RWPE2 (cell line): ENCODE measurements around the gene CYP39A1.

Experiments
- ATAC-seq: fragments of 200-7000 bp; cut with Tn5 transposase; 3 replicates; pipeline ENCODE4 v1.9.1; 2021; ENCODE audit warnings: low read depth
- DNase-seq: peaks from one replicate; pipeline ENCODE4 v3.0.0-alpha.2; 2020; ENCODE audit warnings: low spot score
- H3K27ac ChIP-seq: fragments of 450-650 bp; 2 replicates; pipeline ENCODE4 v1.5.1; 2017; ENCODE audit warnings: mild to moderate bottlenecking; ENCODE audit not compliant: poor library complexity, severe bottlenecking
- H3K27me3 ChIP-seq: fragments of 250-450 bp; sonication (Bioruptor Pico); 2 replicates; pipeline ENCODE4 v1.5.1; 2021; ENCODE audit warnings: mild to moderate bottlenecking, moderate library complexity; ENCODE audit not compliant: insufficient read depth, poor library complexity, severe bottlenecking
- H3K36me3 ChIP-seq: fragments of 250-450 bp; sonication (Bioruptor Pico); 2 replicates; pipeline ENCODE4 v1.5.1; 2020; ENCODE audit warnings: low read depth, mild to moderate bottlenecking, moderate library complexity
- H3K4me1 ChIP-seq: fragments of 250-450 bp; sonication (Bioruptor Pico); 2 replicates; pipeline ENCODE4 v1.5.1; 2021; ENCODE audit warnings: mild to moderate bottlenecking, moderate library complexity; ENCODE audit not compliant: insufficient read depth, poor library complexity, severe bottlenecking
- H3K4me3 ChIP-seq: fragments of 250-450 bp; sonication (Bioruptor Pico); 2 replicates; pipeline ENCODE4 v1.5.1; 2021; ENCODE audit warnings: mild to moderate bottlenecking, moderate library complexity; ENCODE audit not compliant: severe bottlenecking
- H3K9me3 ChIP-seq: fragments of 250-450 bp; sonication (Bioruptor Pico); 2 replicates; pipeline ENCODE4 v1.5.1; 2021; ENCODE audit warnings: mild to moderate bottlenecking, moderate library complexity; ENCODE audit not compliant: severe bottlenecking
- CTCF ChIP-seq: fragments of 450-650 bp; IDR thresholded peaks from one replicate; pipeline ENCODE4 v1.5.1; 2017; ENCODE audit warnings: mild to moderate bottlenecking, moderate library complexity; ENCODE audit not compliant: poor library complexity, severe bottlenecking

CYP39A1 gene

GRCh38 chr6:46629691-46630090 lies 22.9 kb downstream of the CYP39A1 start:
- Histone ChIP-seq H3K36me3 (no peaks in the 10 kb centered on the region), H3K9me3 (no peaks in the 10 kb centered on the region), H3K27ac (no peak overlapping the region), H3K27me3 (no peaks in the 10 kb centered on the region), H3K4me1 (peaks cover 3% of the 10 kb centered on the region), H3K4me3 (no peak overlapping the region)
- ATAC-seq (no peak), DNase-seq (no peak)
- TF ChIP-seq CTCF: no peak

GRCh38 chr6:46628976-46629375 lies 23.6 kb downstream of the CYP39A1 start:
- Histone ChIP-seq H3K27ac (no peak overlapping the region), H3K27me3 (no peaks in the 10 kb centered on the region), H3K9me3 (no peaks in the 10 kb centered on the region), H3K4me3 (no peak overlapping the region), H3K4me1 (peaks cover 3% of the 10 kb centered on the region), H3K36me3 (no peaks in the 10 kb centered on the region)
- DNase-seq: no peak
- ATAC-seq: no peak
- no peak for TF ChIP-seq CTCF

GRCh38 chr6:46628498-46628897 lies 24.1 kb downstream of the CYP39A1 start:
- Histone ChIP-seq H3K36me3 (no peaks in the 10 kb centered on the region), H3K9me3 (no peaks in the 10 kb centered on the region), H3K4me3 (no peak overlapping the region), H3K27ac (no peak overlapping the region), H3K4me1 (peaks cover 3% of the 10 kb centered on the region), H3K27me3 (no peaks in the 10 kb centered on the region)
- ATAC-seq: no peak
- DNase-seq: no peak
- TF ChIP-seq CTCF: no peak

- no peaks in the 10 kb centered on the region for H3K9me3 ChIP-seq
- ATAC-seq (no peak), DNase-seq (no peak)
- TF ChIP-seq CTCF: no peak
- peaks cover 3% of the 10 kb centered on the region for H3K4me1 ChIP-seq
- no peaks in the 10 kb centered on the region for H3K36me3 ChIP-seq
- H3K27me3 ChIP-seq: no peaks in the 10 kb centered on the region
- H3K4me3 ChIP-seq: no peak overlapping the region
- no peak overlapping the region for H3K27ac ChIP-seq
Observed at GRCh38 chr6:46626976-46627375, 25.6 kb downstream of the CYP39A1 start.

GRCh38 chr6:46626228-46626909 lies 26.2 kb downstream of the CYP39A1 start:
- ATAC-seq (no peak), DNase-seq (no peak)
- H3K36me3 ChIP-seq: no peaks in the 10 kb centered on the region
- no peak overlapping the region for H3K27ac ChIP-seq
- H3K9me3 ChIP-seq: no peaks in the 10 kb centered on the region
- peaks cover 3% of the 10 kb centered on the region for H3K4me1 ChIP-seq
- TF ChIP-seq CTCF: peak; percentile 79
- H3K27me3 ChIP-seq: no peaks in the 10 kb centered on the region
- no peak overlapping the region for H3K4me3 ChIP-seq
